OCI-LY1 (cell line): ENCODE measurements around the gene ARFGAP1.

Experiments
- EZH2 ChIP-seq: fragments of 200-600 bp; sonication (generic), shearing (Covaris generic); IDR thresholded peaks from 2 replicates; pipeline ENCODE4 v1.8.0; 2017; ENCODE audit warnings: borderline replicate concordance, mixed run types, mild to moderate bottlenecking, antibody characterized with exemption, low read length, moderate library complexity, mixed read lengths
- TF ChIP-seq, protein P1 (sequence below): fragments of 200-600 bp; sonication (generic), shearing (Covaris generic); IDR thresholded peaks from 2 replicates; pipeline ENCODE4 v1.5.1; 2017; ENCODE audit warnings: mild to moderate bottlenecking, antibody characterized with exemption, low read length, moderate library complexity, mixed read lengths

DNA sequence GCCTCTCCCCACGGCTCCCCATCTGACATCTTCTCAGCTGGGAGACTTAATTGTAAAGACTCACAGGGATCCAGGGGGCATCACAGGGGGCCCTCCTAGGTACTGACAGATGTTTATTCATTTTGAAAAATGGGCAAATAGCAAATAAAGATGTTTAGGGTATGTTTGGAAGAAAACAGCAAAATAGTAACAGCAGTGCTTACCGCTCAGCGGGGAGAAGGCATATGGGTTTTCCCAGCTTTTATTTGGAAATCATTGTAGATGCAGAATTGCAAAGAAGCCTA is 39.6 kb upstream of the ARFGAP1 start:
- TF ChIP-seq, protein P1, sequence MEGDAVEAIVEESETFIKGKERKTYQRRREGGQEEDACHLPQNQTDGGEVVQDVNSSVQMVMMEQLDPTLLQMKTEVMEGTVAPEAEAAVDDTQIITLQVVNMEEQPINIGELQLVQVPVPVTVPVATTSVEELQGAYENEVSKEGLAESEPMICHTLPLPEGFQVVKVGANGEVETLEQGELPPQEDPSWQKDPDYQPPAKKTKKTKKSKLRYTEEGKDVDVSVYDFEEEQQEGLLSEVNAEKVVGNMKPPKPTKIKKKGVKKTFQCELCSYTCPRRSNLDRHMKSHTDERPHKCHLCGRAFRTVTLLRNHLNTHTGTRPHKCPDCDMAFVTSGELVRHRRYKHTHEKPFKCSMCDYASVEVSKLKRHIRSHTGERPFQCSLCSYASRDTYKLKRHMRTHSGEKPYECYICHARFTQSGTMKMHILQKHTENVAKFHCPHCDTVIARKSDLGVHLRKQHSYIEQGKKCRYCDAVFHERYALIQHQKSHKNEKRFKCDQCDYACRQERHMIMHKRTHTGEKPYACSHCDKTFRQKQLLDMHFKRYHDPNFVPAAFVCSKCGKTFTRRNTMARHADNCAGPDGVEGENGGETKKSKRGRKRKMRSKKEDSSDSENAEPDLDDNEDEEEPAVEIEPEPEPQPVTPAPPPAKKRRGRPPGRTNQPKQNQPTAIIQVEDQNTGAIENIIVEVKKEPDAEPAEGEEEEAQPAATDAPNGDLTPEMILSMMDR = no peak
- no peak for TF ChIP-seq EZH2
